ENCODE data around the gene ARHGEF17.

The ARHGEF17 gene

DNA sequence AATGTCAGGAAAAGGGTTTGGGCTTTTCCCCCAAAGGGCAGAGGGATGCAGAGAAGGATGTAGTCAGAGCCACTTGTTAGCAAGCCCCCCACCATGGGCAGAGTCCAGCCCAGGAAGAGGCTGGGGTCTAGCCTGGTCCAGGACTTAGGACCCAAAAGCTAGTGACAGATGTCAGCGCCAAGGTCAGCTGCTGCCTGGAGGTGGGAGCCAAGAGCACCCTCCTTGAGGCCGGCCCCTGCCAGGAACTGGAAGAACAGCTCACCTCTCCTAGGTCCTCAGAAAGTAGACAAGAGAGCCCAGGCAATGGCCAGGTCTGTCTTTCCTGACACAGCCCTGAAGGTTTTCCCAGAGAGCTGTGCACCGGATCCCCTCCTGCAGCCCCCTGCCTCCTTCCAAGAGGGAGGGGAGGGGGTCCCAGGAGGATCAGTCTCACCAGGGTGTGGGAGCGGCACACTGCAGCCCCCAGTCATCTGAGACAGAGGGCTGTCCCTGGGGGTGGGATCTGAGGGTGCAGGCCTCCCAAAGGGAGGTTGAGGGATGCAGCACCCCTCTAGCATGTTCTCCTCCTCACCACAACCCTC, 14.6 kb upstream of the ARHGEF17 start:
- H3K9me3 ChIP-seq (ENCODE audit: control insufficient read depth, insufficient read depth, low read length): no peaks in the 10 kb centered on the region
- no peak overlapping the region for H3K4me3 ChIP-seq (ENCODE audit: low read length)
- H3K27ac ChIP-seq (ENCODE audit: low read length): no peak overlapping the region
- no peaks in the 10 kb centered on the region for H3K27me3 ChIP-seq (ENCODE audit: control insufficient read depth, insufficient read depth, low read length)
- H3K4me1 ChIP-seq (ENCODE audit: control insufficient read depth, insufficient read depth, low read length): peaks cover 3% of the 10 kb centered on the region; the same call in 1 of the 2 replicates
- no peaks in the 10 kb centered on the region; the same call in 1 of the 2 replicates for H3K36me3 ChIP-seq (ENCODE audit: control insufficient read depth, insufficient read depth, low read length)
- no peak for DNase-seq (ENCODE audit: low read depth, low spot score)
- WGBS (ENCODE audit: insufficient coverage, insufficient read length): no CpG with 5 or more reads among the region's 4 CpGs

DNA sequence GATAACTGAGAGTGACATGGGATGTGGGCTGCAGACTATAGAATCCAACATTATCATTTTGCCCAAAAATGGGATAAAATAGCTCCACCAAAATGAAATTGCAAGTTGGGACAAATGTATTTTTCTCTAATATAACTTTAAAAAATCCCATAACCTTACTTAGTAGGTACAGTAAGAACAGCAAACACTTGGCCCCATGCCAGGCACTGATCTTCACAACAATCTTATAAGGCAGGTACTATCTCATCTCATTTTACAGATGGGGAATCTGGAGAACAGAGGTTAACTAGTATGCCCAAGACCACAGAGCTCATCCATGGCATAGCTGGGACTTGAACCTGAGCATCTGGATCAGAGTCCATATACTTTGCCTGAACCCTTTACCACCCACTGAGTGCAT, 13.5 kb upstream of the ARHGEF17 start:
- no peaks in the 10 kb centered on the region for H3K9me3 ChIP-seq (ENCODE audit: control insufficient read depth, insufficient read depth, low read length)
- no peaks in the 10 kb centered on the region; the same call in 1 of the 2 replicates for H3K36me3 ChIP-seq (ENCODE audit: control insufficient read depth, insufficient read depth, low read length)
- no peaks in the 10 kb centered on the region for H3K27me3 ChIP-seq (ENCODE audit: control insufficient read depth, insufficient read depth, low read length)
- no peak overlapping the region for H3K4me3 ChIP-seq (ENCODE audit: low read length)
- no peak overlapping the region for H3K27ac ChIP-seq (ENCODE audit: low read length)
- no peak for DNase-seq (ENCODE audit: low read depth, low spot score)
- H3K4me1 ChIP-seq (ENCODE audit: control insufficient read depth, insufficient read depth, low read length): peaks cover 1% of the 10 kb centered on the region; the same call in 1 of the 2 replicates

- no CpG with 5 or more reads among the region's 12 CpGs for WGBS (ENCODE audit: insufficient coverage, insufficient read length)
- DNase-seq (ENCODE audit: low read depth, low spot score): no peak
- H3K4me3 ChIP-seq (ENCODE audit: low read length): no peak overlapping the region
- H3K27me3 ChIP-seq (ENCODE audit: control insufficient read depth, insufficient read depth, low read length): no peaks in the 10 kb centered on the region
- H3K36me3 ChIP-seq (ENCODE audit: control insufficient read depth, insufficient read depth, low read length): no peaks in the 10 kb centered on the region; the same call in 1 of the 2 replicates
- H3K9me3 ChIP-seq (ENCODE audit: control insufficient read depth, insufficient read depth, low read length): no peaks in the 10 kb centered on the region
- H3K27ac ChIP-seq (ENCODE audit: low read length): no peak overlapping the region
- peaks cover 1% of the 10 kb centered on the region; the same call in 1 of the 2 replicates for H3K4me1 ChIP-seq (ENCODE audit: control insufficient read depth, insufficient read depth, low read length)
These were observed 12.7 kb upstream of the ARHGEF17 start for GRCh38 chr11:73295241-73295995.

- Histone ChIP-seq H3K4me3 (ENCODE audit: low read length) (no peak overlapping the region), H3K36me3 (ENCODE audit: control insufficient read depth, insufficient read depth, low read length) (no peaks in the 10 kb centered on the region; the same call in 1 of the 2 replicates), H3K27ac (ENCODE audit: low read length) (no peak overlapping the region), H3K27me3 (ENCODE audit: control insufficient read depth, insufficient read depth, low read length) (no peaks in the 10 kb centered on the region), H3K4me1 (ENCODE audit: control insufficient read depth, insufficient read depth, low read length) (peaks cover 1% of the 10 kb centered on the region; the same call in 1 of the 2 replicates), H3K9me3 (ENCODE audit: control insufficient read depth, insufficient read depth, low read length) (no peaks in the 10 kb centered on the region)
- whole genome bisulfite sequencing (ENCODE audit: insufficient coverage, insufficient read length): no CpG with 5 or more reads among the region's 3 CpGs
- DNase-seq (ENCODE audit: low read depth, low spot score): no peak
These were observed 12.1 kb upstream of the ARHGEF17 start for GRCh38 chr11:73295996-73296318.

- no peaks in the 10 kb centered on the region; the same call in 1 of the 2 replicates for H3K36me3 ChIP-seq (ENCODE audit: control insufficient read depth, insufficient read depth, low read length)
- H3K27me3 ChIP-seq (ENCODE audit: control insufficient read depth, insufficient read depth, low read length): no peaks in the 10 kb centered on the region
- peaks cover 1% of the 10 kb centered on the region; the same call in 1 of the 2 replicates for H3K4me1 ChIP-seq (ENCODE audit: control insufficient read depth, insufficient read depth, low read length)
- H3K27ac ChIP-seq (ENCODE audit: low read length): no peak overlapping the region
- WGBS (ENCODE audit: insufficient coverage, insufficient read length): no CpG with 5 or more reads among the region's 35 CpGs
- no peak for DNase-seq (ENCODE audit: low read depth, low spot score)
- H3K4me3 ChIP-seq (ENCODE audit: low read length): no peak overlapping the region
- no peaks in the 10 kb centered on the region for H3K9me3 ChIP-seq (ENCODE audit: control insufficient read depth, insufficient read depth, low read length)
These were observed 11.4 kb upstream of the ARHGEF17 start for GRCh38 chr11:73296501-73297230.

DNA sequence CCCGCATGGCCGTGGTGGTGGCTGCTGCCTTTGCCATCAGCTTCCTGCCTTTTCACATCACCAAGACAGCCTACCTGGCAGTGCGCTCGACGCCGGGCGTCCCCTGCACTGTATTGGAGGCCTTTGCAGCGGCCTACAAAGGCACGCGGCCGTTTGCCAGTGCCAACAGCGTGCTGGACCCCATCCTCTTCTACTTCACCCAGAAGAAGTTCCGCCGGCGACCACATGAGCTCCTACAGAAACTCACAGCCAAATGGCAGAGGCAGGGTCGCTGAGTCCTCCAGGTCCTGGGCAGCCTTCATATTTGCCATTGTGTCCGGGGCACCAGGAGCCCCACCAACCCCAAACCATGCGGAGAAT, 10.9 kb upstream of the ARHGEF17 start:
- Histone ChIP-seq H3K27me3 (ENCODE audit: control insufficient read depth, insufficient read depth, low read length) (no peaks in the 10 kb centered on the region), H3K4me1 (ENCODE audit: control insufficient read depth, insufficient read depth, low read length) (peaks cover 1% of the 10 kb centered on the region; the same call in 1 of the 2 replicates), H3K9me3 (ENCODE audit: control insufficient read depth, insufficient read depth, low read length) (no peaks in the 10 kb centered on the region), H3K27ac (ENCODE audit: low read length) (no peak overlapping the region), H3K36me3 (ENCODE audit: control insufficient read depth, insufficient read depth, low read length) (no peaks in the 10 kb centered on the region; the same call in 1 of the 2 replicates), H3K4me3 (ENCODE audit: low read length) (no peak overlapping the region)
- no CpG with 5 or more reads among the region's 18 CpGs for WGBS (ENCODE audit: insufficient coverage, insufficient read length)
- DNase-seq (ENCODE audit: low read depth, low spot score): no peak

- Histone ChIP-seq H3K4me1 (ENCODE audit: control insufficient read depth, insufficient read depth, low read length) (peaks cover 1% of the 10 kb centered on the region; the same call in 1 of the 2 replicates), H3K9me3 (ENCODE audit: control insufficient read depth, insufficient read depth, low read length) (no peaks in the 10 kb centered on the region), H3K27me3 (ENCODE audit: control insufficient read depth, insufficient read depth, low read length) (no peaks in the 10 kb centered on the region), H3K27ac (ENCODE audit: low read length) (no peak overlapping the region), H3K4me3 (ENCODE audit: low read length) (no peak overlapping the region), H3K36me3 (ENCODE audit: control insufficient read depth, insufficient read depth, low read length) (no peaks in the 10 kb centered on the region; the same call in 1 of the 2 replicates)
- WGBS (ENCODE audit: insufficient coverage, insufficient read length): no CpG with 5 or more reads among the region's 3 CpGs
- DNase-seq (ENCODE audit: low read depth, low spot score): no peak
These were observed 10.4 kb upstream of the ARHGEF17 start for GRCh38 chr11:73297702-73298101.

DNA sequence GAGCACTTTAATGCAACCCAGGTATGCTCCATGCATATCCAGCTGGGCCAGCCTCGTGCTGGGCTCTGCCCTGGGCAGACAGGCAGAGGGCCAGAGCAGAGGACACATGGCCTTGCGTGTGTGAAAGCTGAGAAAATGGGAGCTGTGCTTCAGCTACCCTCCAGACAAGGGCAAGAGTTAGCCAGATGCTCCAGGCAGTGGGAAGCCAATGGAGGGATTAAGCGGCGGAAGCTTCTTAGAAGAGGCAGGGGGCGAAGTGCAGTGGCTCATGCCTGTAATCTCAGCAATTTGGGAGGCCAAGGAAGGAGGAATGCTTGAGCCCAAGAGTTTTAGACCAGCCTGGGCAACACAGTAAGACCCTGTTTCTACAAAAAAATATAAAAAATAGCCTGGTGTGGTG, 9.8 kb upstream of the ARHGEF17 start:
- no peaks in the 10 kb centered on the region for H3K9me3 ChIP-seq (ENCODE audit: control insufficient read depth, insufficient read depth, low read length)
- no peaks in the 10 kb centered on the region for H3K27me3 ChIP-seq (ENCODE audit: control insufficient read depth, insufficient read depth, low read length)
- H3K27ac ChIP-seq (ENCODE audit: low read length): no peak overlapping the region
- no peaks in the 10 kb centered on the region; the same call in 1 of the 2 replicates for H3K36me3 ChIP-seq (ENCODE audit: control insufficient read depth, insufficient read depth, low read length)
- DNase-seq (ENCODE audit: low read depth, low spot score): no peak
- WGBS (ENCODE audit: insufficient coverage, insufficient read length): no CpG with 5 or more reads among the region's 5 CpGs
- H3K4me1 ChIP-seq (ENCODE audit: control insufficient read depth, insufficient read depth, low read length): peaks cover 1% of the 10 kb centered on the region; the same call in 1 of the 2 replicates
- H3K4me3 ChIP-seq (ENCODE audit: low read length): no peak overlapping the region

GRCh38 chr11:73299751-73300150, 8.3 kb upstream of the ARHGEF17 start:
- Histone ChIP-seq H3K4me1 (ENCODE audit: control insufficient read depth, insufficient read depth, low read length) (peaks cover 1% of the 10 kb centered on the region; the same call in 1 of the 2 replicates), H3K27me3 (ENCODE audit: control insufficient read depth, insufficient read depth, low read length) (no peaks in the 10 kb centered on the region), H3K36me3 (ENCODE audit: control insufficient read depth, insufficient read depth, low read length) (no peaks in the 10 kb centered on the region; the same call in 1 of the 2 replicates), H3K4me3 (ENCODE audit: low read length) (no peak overlapping the region), H3K9me3 (ENCODE audit: control insufficient read depth, insufficient read depth, low read length) (no peaks in the 10 kb centered on the region), H3K27ac (ENCODE audit: low read length) (no peak overlapping the region)
- no CpG with 5 or more reads among the region's 10 CpGs for WGBS (ENCODE audit: insufficient coverage, insufficient read length)
- no peak for DNase-seq (ENCODE audit: low read depth, low spot score)

- Histone ChIP-seq H3K4me1 (ENCODE audit: control insufficient read depth, insufficient read depth, low read length) (no peaks in the 10 kb centered on the region; the same call in none of the 2 replicates), H3K27me3 (ENCODE audit: control insufficient read depth, insufficient read depth, low read length) (no peaks in the 10 kb centered on the region; the same call in 1 of the 2 replicates), H3K36me3 (ENCODE audit: control insufficient read depth, insufficient read depth, low read length) (no peaks in the 10 kb centered on the region; the same call in 1 of the 2 replicates), H3K4me3 (ENCODE audit: low read length) (no peak overlapping the region), H3K9me3 (ENCODE audit: control insufficient read depth, insufficient read depth, low read length) (no peaks in the 10 kb centered on the region), H3K27ac (ENCODE audit: low read length) (no peak overlapping the region)
- DNase-seq (ENCODE audit: low read depth, low spot score): no peak
- WGBS (ENCODE audit: insufficient coverage, insufficient read length): no CpG with 5 or more reads among the region's 7 CpGs
These were observed 1.8 kb upstream of the ARHGEF17 start for GRCh38 chr11:73306069-73306841.

Measured in iPS DF 6.9 (cell line).